Measurements from ENCODE around the gene FAM72D.
"Not testable (repeated sequence)": the region's sequence is repeated elsewhere in the genome, so short reads cannot be mapped to it uniquely, and the experiment has no call there.

The FAM72D gene

DNA sequence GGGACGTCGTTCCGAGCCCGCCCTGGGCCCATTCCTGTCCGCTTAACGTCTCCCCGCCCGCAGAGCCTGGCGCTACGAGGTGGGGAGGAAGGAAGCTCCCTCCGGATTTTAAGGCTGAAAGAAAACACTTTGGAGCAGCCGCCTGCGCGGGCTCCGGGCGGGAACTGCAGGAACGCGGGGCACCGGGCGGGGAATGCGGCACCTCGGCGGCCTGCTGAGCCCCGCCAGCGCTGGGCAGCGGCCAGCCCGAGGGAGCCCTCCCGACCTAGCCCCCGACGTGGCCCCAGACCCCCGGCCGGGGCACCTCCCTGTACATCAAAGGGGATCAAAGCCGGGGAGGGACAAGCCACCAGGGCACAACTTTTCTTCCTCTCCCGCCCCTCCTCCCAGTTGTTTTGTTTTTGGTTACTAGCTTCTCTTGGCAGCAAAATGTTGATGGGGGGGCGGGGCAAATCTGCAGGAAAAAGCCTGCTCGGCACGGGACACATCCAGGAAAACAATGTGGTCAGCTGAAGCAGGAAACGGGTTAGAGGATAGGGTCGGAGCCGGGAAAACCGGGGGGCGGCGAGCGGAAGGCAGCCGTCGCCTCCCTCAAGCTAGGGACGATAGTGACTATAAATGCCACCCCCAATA lies 2.1 kb upstream of the FAM72D start:
- not testable (repeated sequence) for DNase-seq

DNA sequence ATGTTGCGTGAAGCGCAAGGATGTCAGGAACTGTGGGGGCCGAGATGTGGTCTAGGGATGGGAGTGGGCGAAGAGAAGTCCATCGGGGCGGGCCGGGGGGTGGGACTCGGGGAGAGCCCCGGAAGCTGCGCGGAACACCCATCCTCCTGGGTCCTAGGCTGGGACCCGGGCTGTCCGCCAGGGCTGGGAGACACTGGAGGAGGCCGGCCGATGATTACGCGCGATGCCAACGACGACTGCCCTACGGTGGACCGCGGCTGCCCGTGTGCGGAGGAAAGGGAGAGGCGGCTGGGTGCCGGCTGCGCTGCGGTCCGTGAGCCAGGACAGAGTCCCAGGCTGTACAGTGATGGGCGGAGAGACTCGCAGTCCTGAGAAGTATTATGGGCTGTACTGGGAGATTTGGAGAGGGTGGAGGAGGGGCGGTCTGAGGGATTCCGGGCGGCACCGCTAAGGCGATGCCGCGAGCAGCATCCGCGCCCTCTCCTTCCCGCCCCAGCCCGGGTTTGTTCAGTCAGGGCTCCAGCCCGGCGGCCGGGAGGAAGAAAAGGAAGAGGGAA lies 1.0 kb upstream of the FAM72D start:
- not testable (repeated sequence) for DNase-seq

DNA sequence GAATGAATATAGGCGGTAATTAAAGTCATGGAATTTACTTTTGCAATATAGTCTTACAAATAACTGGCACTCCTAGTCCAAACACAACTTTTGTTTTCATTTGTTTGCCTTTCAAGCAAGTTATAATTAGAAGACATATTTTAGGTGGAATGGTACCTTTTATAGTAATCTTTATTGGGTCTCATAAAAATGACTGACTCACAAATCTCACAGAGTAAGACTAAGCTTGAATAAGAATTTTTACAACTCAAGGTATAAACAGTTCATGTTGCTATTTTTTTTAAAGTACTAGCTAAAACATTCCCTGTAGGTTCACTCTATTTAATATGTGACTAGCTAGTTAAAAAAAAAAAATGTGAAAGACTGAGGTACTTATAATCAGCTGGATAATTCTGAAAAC lies 6.0 kb downstream of the FAM72D start:
- DNase-seq: not testable (repeated sequence)

DNA sequence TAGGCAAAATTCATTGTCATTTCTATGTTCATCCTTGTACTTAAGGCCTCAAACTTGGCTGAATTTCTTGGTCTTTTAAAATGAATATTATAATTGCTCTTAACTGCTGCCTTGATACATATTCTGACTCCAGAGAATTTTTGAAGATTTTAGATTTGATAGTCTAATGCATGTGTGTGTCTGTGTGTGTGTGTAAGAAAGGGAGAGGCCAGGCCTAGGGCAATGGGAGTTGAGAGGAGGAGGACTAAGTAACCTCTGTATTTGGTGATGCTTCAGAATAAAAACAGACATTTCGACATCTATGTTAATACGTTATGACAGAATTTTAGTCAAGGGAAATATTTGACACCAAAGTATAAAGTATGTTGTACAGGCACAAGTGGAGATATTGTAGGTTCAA lies 7.5 kb downstream of the FAM72D start:
- DNase-seq: not testable (repeated sequence)

DNA sequence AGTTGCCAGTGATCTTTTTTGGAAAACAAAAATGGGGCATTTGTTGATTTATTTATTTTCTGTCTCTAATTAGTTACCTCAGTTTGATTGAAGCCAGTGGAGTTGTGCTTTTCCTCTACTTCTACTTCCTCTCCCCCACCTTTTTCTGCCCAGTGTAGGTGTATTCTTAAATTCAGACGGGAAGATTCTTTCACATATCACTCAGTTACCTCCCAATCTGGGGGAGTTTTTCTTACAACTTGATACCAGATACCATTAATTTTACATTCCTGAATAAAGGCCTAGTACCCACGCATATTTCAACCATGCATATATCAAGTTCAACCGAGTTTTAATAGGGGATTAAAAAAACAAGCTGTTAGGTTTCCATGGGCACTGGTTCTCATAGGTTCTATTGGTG lies 15.9 kb downstream of the FAM72D start:
- not testable (repeated sequence) for DNase-seq

DNA sequence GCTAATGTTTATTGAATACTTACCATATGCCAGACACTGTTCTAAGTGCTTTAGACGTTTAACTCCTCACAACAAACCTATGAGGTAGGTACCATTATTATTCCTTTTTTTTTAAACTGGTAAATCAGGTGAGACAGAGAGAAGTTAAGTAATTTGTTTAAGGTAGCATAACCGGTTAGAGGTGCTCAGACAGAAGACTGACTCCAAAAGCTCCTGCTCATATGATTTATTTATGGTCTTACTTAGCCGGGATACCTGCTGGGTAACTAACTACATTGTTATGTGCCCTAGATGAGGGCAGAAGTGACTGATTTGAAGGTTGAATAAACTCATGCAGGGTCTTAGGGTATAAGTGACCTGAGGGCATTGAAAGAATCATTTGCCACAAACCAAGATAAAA lies 16.9 kb downstream of the FAM72D start:
- not testable (repeated sequence) for DNase-seq

DNA sequence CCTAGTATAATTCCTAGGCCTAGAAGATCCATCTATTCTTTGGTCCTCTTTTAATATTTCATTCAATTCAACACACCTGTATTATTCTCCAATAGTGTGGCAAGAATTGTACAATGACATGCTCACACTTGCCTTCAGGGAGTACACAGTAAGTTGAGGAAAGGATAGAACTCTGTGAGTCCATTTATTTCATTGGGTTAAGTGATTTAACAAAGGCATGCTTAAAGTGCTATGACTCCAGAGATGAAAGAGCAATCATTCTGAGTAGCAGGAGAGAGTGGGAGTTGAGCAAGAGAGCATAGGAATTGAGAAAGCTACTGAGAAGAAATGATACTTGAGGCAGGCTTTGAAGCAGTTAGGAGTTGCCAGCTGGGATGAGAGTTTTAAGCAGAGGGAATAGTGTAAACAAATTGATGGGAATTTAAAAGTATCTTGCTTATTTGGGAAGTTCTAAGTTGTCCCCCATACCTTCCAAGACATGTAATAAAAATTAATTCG lies 18.8 kb downstream of the FAM72D start:
- DNase-seq: not testable (repeated sequence)

DNA sequence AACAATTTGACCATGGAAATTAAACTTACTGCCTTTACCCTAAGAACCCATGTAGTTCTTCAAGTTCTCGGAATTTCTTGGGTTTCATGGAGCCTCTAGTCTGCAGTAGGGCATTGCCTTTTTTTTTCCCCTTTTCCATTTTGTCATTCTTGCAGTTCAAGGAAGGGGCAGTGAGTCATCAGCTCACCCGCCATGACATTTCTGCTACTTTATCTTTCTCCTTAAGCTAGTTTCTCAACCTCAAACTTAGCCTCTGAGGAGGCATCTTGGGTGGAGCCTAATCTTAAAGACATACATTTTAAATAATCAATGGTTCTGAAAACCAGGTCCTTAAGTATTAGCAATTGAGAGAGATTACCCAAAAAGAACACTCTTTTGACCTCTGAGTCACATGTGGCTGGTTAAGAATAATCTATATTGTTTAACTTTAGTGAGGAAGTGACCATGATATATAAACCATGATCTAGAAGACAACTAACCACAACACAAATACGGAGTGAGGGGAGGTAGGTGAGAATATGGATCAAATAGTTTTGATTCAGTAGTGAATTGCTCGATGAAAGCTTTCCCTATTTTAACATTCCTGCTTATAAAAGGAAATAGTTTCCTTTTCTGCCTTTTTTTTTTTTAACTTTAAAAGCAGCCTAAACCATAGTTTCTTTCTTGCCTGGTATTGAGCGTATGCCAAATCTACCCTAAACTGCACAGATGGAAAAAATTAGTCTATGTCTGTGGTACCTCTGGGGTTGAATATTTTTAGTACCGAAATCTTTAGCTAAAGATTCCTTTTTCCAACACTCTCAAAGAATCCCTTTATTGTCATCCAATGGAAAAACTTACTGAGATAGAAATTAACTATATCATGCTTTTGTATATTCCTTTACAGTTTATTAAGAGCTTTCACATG lies 20.1 kb downstream of the FAM72D start:
- not testable (repeated sequence) for DNase-seq

DNA sequence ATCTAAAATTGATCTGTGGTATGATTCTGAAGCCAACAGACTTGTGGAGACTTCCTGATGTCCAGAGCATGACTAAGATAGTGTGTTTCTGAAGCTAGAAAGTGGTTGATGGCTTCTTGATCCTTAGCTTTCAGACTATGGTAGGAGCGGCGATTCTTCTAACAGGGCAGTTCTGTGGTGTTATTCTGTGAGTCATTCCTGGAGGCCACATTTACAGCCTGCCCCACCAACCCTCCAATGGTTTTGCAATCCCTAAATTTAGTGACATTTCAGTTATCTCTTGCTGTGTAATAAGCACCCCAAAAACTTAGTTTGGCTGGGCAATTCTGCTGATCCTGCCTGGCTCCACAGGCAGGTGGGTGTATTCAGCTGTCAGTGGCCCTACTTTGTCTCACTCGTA lies 24.1 kb downstream of the FAM72D start:
- DNase-seq: not testable (repeated sequence)

DNA sequence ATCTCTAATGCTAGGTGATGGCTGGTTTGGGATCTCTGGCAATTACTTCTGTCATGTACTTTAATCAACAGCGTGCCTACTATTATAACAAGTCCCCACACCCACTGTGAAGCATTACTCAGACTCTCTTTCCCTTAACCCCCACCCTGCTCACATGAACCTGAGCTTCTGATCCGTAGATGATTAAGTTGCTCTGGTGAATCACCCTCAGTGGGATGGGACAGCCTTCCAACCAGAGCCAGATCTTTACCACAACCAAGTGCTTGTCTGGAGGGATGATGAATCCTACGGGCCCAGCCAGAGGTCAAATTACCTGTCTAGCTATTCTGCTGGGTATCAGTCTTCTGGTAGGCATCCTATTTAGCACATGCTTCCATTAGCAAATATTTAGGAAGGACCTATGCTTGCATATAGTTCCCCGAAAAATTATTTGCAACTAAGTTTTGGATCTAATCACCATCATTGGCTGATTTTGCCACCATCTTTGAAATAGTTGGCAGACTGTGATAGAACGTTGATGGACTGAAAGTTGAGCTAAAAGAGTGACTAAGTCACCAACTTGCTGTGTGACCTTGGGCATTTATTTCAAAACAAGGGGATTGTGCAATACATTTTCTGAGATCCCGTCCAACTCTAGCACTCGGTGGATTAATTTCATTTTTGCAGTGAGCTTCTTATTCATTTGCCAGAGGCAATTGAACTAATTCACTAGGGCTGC lies 26.7 kb downstream of the FAM72D start:
- DNase-seq: not testable (repeated sequence)

DNA sequence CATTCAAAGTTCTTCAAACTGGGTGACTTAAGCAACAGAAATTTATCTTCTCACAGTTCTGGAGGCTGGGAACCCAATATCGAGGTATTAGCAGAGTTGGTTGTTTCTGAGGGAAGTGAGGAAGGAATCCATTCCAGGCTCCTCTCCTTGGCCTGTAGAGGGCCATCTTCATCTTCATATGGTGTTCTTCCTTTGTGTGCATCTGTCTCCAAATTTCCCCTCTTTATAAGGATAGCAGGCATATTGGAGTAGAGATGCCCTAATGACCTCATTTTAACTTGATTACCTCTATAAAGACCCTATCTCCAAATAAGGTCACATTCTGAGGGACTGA lies 27.3 kb downstream of the FAM72D start:
- not testable (repeated sequence) for DNase-seq

DNA sequence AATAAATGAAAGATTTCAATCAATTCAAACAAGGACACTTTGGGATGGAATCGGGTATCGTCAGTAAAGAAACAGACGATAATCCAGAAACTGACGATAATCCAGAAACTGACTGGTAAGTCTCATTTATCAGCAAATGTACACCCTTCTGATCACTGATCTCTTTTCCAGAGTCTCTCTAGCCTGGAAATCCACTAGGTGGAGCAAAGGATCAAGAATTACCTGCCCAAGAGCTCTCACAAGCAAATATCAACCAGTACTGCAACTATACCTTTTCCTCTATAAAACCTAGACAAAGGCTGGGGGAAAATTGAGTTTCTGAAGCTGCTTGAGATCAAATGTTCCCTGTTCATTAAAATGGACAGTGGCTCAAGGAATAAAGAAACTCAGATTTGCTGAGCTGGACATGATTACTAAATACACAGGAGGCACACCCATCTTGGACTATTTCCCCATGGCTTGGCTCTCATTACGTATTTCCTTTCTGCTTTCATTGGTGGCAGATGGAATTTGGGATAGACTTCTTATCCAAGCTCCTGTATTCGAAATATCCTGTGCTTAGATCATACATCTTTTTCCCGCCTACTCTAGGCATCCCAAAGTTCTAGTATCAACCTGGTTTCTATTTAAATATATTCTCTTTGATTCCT lies 28.3 kb downstream of the FAM72D start:
- DNase-seq: not testable (repeated sequence)

DNA sequence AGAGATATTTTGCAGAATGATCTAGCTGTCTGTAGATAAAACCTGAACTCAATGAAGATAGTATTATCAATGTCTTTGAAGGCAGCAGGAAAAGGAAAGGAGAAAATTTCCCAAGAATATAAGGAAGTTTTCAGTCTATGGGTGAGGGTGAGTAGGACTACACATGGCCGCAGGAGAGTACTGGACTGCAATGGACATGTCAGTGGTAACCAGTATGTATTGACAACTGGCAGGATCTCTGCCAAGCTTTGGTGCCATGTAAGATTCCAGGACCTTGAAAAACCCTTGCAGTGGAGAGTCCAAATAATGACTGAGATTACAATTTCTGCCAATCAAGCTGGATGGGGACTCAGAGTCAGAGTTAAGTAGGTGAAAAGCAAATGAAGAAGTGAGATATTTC lies 29.3 kb downstream of the FAM72D start:
- not testable (repeated sequence) for DNase-seq

DNA sequence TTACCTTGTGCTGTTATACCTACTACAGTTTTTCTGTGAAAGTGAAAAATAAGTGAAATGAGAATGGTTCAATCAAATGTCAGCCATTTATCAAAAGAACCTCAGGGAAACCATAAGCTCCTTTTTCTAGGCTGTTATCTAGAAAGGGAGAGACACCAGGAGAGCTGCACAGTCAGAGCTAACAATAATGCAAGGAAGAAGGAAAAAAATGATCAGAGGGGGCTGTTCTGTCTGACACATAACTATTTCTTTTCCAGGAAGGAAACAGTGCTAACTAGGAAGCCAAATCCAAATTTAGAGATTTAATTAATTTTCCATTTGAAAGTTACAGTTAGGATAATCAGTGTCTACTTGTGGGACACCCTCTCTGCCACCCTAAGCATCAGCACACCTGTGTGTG lies 31.4 kb downstream of the FAM72D start:
- not testable (repeated sequence) for DNase-seq

DNA sequence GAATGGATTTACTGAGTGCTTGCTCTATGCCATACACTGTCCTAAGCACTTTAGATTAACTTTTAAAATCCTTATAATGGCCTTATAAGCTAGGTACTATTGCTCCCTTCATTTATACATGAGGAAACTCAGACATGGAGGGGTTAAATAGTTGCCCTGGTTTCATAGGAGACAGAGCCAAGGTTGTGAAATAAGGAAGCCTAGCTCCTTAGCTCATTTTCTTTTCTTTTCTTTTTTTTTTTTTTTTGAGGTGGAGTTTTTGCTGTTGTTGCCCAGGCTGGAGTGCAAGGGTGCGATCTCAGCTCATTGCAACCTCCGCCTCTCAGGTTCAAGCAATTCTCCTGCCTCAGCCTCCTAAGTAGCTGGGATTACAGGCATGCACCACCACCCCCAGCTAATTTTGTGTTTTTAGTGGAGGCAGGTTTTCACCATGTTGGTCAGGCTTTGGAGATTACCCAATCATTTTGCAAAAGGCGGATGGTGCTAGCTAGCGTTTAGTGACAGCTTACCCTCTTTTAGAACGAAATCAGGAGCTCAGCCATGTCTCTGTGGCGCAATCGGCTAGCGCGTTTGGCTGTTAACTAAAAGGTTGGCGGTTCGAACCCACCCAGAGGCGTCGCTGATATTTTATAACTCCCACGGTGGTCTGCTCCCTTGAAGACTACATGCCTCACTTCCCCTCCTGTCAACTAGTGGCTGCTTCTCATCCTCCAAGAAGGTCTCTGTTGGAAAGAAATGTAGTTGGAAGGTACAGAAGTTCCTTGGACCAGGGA lies 33.1 kb downstream of the FAM72D start:
- not testable (repeated sequence) for DNase-seq

DNA sequence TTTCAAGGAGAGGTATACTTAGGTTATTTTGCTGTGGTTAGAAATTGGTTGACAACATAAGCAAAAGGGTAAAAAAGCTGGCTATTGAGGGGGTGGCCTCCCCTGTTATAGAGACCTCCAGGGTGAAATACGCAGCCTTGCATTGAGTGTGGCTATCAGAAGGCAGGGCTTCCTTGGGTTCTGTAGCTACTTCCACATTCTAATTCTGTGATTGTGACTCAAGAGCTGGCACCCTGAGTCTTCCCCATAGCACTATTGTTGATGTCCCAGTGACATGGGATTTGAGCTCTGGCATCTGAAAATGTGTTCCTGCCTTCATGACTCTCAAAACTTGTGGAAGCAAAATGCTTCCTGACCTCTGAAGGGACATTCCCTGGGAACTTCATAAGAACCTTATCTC lies 38.7 kb downstream of the FAM72D start:
- DNase-seq: not testable (repeated sequence)

DNA sequence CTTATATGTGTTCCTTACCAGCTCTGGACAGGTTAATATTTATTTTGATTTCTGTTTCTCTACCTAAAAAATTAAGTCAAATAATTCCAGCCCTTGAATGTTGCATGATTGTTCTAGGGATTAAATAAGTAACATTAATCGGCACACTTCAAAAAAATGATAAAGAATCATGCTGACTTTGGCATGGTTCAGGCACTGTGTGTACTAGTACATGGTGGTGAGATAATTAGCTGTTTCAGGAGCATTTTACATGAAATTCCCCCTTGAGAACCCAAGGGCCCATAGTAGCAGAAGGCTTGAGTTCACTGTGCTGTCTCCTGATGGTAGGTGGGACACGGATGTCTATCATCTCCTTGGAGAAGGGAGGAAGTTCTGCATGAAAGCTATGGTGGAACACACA lies 44.8 kb downstream of the FAM72D start:
- not testable (repeated sequence) for DNase-seq

DNA sequence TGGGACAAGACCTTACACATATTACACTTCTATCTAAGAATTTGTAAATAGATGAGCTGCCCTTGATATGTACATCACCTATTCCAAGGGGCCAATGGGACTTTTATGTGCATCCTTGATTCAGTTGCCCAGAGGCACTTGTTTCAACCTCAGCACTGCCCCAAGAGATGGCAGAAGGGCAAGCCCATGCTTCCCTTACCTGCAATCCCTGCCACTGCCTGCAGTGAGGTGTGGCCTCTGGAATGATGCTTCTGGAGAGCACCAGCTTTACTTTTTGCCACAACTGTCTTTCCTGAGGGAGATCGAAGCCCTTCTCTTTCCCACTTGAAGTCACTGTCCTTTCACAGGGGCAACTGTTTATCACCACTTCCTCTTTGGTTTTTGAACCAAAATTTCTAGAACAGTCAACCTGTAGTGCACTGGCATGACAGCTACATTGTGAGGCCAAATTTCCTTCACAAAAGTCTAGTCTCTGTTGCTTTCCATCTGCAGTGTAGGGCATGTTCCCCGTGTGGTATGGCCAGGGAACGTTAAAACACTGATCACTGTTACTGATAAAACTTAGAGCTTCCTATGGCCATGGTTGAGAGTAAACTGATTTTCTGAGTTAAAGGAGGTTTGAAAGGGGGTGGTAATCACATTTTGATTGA lies 48.6 kb downstream of the FAM72D start:
- not testable (repeated sequence) for DNase-seq

DNA sequence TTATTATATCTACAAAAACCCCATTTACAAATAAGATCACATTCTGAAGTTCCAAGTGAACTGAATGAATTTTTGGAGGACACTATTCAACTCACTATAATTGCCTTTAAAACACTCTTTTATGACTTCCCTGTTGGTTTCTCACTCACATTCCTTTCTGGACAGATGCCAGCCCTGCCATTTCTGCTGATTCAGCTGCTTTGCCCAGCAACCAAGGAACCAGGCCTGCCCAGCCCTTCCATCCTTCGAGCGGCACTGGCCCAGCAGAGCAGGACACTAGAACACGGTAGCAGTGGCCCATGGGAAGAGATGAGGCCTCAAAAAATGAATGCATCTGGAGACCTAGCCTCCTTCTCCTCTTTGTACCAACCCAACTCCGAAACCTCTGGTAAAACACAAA lies 50.5 kb downstream of the FAM72D start:
- DNase-seq: not testable (repeated sequence)

DNA sequence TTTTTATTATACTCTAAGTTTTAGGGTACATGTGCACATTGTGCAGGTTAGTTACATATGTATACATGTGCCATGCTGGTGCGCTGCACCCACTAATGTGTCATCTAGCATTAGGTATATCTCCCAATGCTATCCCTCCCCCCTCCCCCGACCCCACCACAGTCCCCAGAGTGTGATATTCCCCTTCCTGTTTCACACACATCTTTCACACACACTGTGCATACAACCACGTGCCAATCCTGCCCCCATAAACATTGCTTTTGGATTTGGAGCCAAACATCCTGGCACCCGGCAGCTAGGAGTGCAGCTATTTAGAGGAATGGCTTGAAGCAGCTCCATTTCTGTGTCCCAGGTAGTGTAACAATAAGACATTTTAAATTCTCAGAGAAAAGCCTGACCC lies 51.4 kb downstream of the FAM72D start:
- DNase-seq: not testable (repeated sequence)

DNA sequence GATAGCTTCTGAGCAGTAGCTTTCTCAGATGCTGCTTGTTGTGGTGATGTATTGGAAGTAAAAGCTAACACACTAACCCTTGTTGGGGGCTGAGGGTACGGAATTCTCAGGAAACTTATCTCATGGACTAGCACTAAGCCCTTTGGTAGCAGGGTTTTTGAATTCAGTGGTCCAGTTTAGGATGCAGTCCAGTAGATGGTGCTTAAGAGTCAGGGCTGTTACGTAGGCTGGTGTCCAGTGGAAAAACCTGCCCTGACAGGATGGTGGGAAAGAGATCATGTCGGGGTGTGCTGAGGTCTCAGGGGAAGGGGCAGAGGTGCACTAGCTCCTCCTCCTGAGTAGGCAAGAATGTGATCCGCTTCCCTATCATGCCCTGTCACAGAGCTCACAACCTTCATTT lies 59.6 kb downstream of the FAM72D start:
- DNase-seq: not testable (repeated sequence)

Data from activated effector memory CD4-positive, alpha-beta T cell treated with Interleukin-2 at 50 U/mL for 16 hours (primary cell).